Stimulated activated CD8-positive, alpha-beta memory T cell treated with anti-CD3 and anti-CD28 coated beads, Interleukin-15, amount 100 ng/mL, for 48 hours (primary cell): ENCODE measurements around the gene ARFGEF2.

Experiments
- DNase-seq, 2 donors: peaks; one replicate each; pipeline ENCODE4 v3.0.0-alpha.2; 2020; ENCODE audit warnings: low read depth in 2 of 2

ARFGEF2 gene

DNA sequence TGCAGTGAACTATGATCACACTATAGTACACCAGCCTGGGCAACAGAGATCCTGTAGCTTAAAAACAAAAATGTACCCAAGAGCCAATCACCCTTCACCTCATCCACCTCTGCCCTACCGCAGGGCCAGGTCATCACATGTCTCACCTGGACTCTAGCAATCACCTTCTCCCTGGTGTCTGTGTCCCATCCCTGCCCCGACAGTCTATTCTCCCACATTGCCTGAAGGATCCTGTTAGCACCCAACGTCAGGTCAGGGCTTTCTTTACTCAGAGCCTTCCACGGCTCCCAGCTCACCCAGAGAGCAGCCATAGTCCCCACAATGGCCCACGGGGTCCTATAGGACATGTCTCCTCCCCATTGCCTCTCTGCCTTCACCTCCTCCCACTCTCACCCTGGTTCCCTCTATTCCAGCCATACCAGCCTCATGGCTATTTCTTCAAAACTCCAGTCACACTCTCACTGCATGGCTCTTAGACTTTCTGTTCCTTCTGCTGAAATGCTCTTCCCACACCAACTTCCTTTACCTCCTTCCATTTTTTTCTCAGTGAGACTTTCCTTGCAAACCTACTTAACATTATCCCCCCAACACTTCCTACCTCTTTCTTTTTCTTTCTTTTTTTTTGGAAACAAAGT lies 22.5 kb upstream of the ARFGEF2 start:
- no peak for DNase-seq

DNA sequence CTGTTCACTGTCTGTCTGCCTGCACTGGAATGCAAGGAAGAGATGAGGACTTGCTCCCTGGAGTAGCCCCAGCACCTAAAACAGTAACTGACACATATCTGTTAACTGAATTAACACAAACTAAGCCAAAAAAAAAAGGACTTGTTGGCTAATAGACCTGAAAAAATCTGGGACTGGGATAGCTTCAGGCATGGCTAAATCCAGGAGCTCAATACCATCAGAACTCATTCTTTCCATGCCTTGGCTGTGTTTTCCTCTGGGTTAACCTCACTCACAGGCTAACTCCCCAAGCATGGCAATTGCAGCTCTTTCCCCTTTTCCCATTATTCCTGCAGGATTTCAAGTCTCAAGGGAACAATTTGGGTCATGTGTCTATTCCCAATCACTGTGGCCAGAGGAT lies 21.6 kb upstream of the ARFGEF2 start:
- DNase-seq, result no peak

- no peak for DNase-seq
Measured at GRCh38 chr20:48901326-48901725, 20.2 kb upstream of the ARFGEF2 start.

GRCh38 chr20:48903705-48904104 lies 17.8 kb upstream of the ARFGEF2 start:
- DNase-seq, result no peak

GRCh38 chr20:48904566-48905296 lies 16.8 kb upstream of the ARFGEF2 start:
- peak; percentile 42 to 45 for DNase-seq

- DNase-seq, result no peak
Measured at GRCh38 chr20:48905297-48905647, 16.2 kb upstream of the ARFGEF2 start.

DNA sequence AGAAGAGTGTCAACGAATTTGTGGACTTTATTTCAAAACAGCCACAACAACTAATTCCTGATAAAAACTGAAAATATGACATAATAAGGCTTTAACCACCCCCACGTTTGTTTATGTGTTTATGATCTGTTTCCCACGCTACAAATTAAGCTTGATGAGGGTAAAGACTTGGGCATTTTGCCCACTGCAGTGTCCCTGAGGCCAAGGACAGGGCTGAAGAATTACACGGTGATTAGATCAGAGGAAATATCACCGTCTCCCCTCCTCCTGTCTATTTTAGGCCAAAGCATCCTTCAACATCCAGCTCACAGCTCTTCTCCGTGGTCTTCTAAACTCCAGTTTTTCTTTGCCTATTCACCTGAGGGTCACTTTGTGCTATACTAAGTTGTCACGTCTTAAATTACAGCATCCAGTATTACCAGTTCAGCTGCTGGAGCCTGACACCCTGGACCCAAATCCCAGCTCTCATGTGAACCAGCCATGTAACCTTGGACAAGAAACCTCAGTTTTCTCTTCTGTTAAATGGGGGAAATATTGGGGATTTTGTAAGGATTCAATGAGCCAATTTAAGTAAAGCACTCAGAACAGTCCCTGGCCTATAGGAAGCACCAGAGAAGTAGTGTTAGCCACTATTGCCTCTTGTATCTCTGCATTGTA lies 15.2 kb upstream of the ARFGEF2 start:
- no peak for DNase-seq

DNA sequence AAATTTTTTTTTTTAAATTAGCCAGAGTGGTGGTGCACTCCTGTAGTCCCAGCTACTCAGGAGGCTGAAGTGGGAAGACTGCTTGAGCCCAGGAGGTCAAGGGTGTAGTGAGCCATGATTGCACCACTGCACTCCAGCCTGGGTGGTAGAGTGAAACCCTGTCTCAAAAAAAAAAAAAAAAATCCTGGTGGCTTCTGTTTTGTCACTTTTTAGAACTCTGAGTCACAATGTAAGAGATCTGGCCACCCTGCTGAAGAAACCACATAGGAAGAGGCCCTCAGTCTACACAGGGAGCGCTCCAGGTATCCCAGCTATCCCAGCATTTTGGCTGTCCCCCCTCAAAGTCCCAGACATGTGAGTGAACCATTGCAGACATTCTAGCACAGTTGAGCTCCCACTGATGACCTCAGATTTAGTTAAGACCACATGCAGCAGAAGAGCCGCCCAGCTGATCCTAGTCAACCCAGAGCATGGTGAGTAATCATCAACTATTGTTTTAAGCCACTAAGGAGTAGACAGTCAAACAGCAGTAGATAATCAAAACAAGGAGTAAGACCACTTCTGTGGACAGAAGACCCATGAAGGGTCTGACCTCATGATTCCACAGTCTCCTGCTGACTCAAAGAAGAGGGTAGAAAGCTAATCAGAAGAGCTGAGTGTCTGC lies 12.7 kb upstream of the ARFGEF2 start:
- DNase-seq, result no peak

GRCh38 chr20:48909910-48910309 lies 11.6 kb upstream of the ARFGEF2 start:
- no peak for DNase-seq

GRCh38 chr20:48910347-48910781 lies 11.1 kb upstream of the ARFGEF2 start:
- no peak for DNase-seq

DNA sequence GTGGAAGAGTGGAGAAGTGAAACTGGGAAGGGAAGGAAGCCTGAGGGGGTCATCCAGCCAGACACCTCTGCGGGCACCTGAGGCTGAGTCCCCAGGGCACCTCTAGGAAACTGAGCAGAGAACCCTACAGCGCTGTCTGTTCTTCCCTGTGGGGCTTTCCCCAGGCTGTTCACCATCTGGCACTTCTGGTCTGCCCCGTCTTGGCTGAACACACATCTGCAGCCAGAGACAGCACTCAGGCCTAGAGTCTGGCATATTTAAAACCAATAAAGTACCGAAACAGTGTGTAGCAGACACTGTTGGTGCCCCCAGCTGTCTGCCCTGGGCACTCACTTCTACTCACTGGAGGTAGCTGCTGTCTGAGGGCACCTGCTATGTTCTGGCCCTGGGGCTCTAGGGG lies 9.4 kb upstream of the ARFGEF2 start:
- DNase-seq, result no peak

DNA sequence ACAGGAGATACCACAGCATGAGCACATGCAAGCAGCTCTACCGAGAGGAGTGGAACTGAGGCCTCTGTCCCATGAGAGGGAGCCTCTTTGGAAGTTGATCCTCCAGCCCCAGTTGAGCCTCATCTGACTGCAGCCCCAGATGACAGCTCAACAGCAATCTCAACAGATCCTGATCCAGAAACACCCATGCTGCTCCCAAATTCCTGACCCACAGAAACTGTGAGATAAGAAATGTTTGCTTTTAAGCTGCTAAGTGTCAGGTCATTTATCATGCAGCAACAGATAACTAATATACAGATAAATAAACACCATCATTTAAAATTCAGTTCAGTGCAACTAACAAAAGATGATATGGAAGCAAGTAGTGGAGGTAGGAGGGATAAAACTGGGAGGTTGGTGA lies 4.8 kb upstream of the ARFGEF2 start:
- DNase-seq, result no peak

GRCh38 chr20:48919336-48919881 lies 2.1 kb upstream of the ARFGEF2 start:
- no peak for DNase-seq

- no peak for DNase-seq
Measured at GRCh38 chr20:48919882-48920526, 1.5 kb upstream of the ARFGEF2 start.

- no peak for DNase-seq
Measured at GRCh38 chr20:48920527-48921167, 864 bp upstream of the ARFGEF2 start.

DNA sequence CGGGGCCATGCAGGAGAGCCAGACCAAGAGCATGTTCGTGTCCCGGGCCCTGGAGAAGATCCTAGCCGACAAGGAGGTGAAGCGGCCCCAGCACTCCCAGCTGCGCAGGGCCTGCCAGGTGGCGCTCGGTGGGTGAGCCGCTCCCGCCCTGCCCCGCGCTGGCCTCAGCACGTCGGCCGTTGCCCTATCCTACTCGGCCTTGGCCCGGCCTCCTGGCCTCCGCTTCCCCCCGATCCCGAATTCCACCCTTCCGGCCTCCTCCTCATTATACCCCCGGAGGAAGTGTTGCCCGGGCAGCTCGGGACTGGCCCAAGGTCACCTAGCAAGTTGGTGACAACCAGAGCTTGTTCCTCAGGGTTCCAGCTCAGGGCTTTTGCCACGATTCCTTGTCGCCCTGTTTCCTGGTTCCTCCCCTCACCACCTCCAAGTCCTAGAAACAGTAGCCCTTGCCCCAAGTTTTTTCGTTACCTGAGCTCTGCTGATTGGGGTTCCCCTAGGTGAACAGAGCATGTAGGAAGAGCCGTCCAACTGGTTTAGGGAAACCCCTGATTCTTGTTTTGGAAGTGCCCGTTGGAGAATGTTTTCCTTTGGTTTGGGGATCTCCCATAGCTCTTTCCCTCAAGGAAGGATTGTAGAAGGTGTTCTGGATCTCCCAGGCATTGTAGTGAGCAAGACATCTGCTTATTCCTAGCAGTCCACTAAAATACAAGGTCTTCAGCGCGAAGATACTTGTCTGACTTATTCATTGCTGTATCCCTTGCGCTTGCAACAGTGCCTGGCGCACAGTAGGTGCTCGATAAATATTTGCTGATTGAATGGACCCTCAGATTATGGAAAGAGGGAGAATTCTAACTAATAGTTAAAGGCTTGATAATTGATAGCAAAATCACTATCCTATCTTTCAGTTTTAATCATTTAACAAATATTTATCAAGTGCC lies 641 bp downstream of the ARFGEF2 start:
- no peak for DNase-seq

- no peak for DNase-seq
Measured at GRCh38 chr20:48923149-48923718, 1.7 kb downstream of the ARFGEF2 start.

- DNase-seq, result no peak
Measured at GRCh38 chr20:48924756-48925109, 3.2 kb downstream of the ARFGEF2 start.

DNA sequence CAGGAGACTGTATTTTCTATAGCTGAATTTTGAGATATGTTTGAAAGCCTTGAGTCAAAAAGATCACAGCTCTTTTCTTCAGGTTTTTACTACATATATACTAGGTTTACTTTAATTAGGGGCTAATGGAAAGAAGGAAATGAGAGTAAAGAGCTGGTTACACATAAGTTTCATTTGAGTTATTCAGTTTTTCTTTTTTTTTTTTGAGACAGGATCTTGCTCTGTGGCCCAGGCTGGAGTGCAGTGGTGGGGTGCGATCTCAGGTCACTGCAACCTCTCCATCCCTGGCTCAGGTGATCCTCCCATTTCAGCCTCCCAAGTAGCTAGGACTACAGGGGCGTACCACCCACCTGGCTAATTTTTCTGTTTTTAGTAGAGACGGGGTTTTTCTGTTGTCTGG lies 4.8 kb downstream of the ARFGEF2 start:
- DNase-seq, result no peak

DNA sequence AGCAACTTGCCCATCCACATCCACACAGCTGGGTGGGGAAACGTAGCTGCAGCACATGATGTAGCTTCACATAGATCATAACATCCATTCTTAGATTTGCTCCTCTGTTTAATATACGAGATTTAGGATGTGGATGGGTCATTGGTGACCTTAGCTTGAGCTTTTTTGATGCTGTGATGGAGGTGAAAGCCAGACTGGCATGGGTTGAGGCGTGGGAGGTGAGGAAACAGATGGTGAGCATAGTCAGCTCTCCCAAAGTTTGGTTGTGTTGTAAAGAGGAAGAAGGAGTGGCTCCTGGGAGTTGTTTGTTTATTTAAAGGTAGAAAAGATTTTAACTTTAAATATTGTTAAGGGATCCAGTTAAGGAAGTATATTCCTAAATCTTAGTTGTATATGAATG lies 5.3 kb downstream of the ARFGEF2 start:
- DNase-seq, result no peak
